ENCODE results near the gene ITGB3.
A peak's percentile ranks its signal among the peaks of the same experiment; 100 is the strongest.
"Not testable (repeated sequence)": the region's sequence is repeated elsewhere in the genome, so short reads cannot be mapped to it uniquely, and the experiment has no call there.

Gene ITGB3

GRCh38 chr17:47253541-47254402, at the start of gene ITGB3:
ITGB3 (plus strand) TSS chr17:47253827; CDS start chr17:47253862, 35 bp downstream.
- peak; percentile 77 for DNase-seq

- DNase-seq: peak; percentile 85
Measured at GRCh38 chr17:47203984-47204721, 49.5 kb upstream of the ITGB3 start.

GRCh38 chr17:47204722-47205418, 48.8 kb upstream of the ITGB3 start:
- DNase-seq: peak; percentile 66

- DNase-seq: peak; percentile 89
Measured at GRCh38 chr17:47205419-47205963, 48.1 kb upstream of the ITGB3 start.

- DNase-seq: no peak
Measured at GRCh38 chr17:47207143-47208067, 46.2 kb upstream of the ITGB3 start.

GRCh38 chr17:47208744-47209488, 44.7 kb upstream of the ITGB3 start, which contains the start of gene MYL4:
MYL4 (plus strand) TSS chr17:47209348; CDS start chr17:47209423, 75 bp downstream.
- no peak for DNase-seq

GRCh38 chr17:47209499-47209898, 44.1 kb upstream of the ITGB3 start:
- no peak for DNase-seq

- DNase-seq: no peak
Measured at GRCh38 chr17:47210105-47210504, 43.5 kb upstream of the ITGB3 start.

- no peak for DNase-seq
Measured at GRCh38 chr17:47210779-47211178, 42.8 kb upstream of the ITGB3 start.

GRCh38 chr17:47212458-47212857, 41.2 kb upstream of the ITGB3 start:
- DNase-seq: no peak

- DNase-seq: no peak
Measured at GRCh38 chr17:47213540-47213939, 40.1 kb upstream of the ITGB3 start.

- peak; percentile 51 for DNase-seq
Measured at GRCh38 chr17:47214931-47215330, 38.7 kb upstream of the ITGB3 start.

- DNase-seq: not testable (repeated sequence)
Measured at GRCh38 chr17:47216821-47217220, 36.8 kb upstream of the ITGB3 start.

- DNase-seq: peak; percentile 47
Measured at GRCh38 chr17:47217279-47217678, 36.3 kb upstream of the ITGB3 start.

GRCh38 chr17:47218896-47219430, 34.7 kb upstream of the ITGB3 start:
- no peak for DNase-seq

GRCh38 chr17:47219621-47220475, 33.8 kb upstream of the ITGB3 start:
- DNase-seq: no peak

GRCh38 chr17:47220531-47220999, 33.1 kb upstream of the ITGB3 start:
- DNase-seq: peak; percentile 48

GRCh38 chr17:47221154-47221553, 32.5 kb upstream of the ITGB3 start:
- DNase-seq: no peak

GRCh38 chr17:47222047-47222446, 31.6 kb upstream of the ITGB3 start:
- no peak for DNase-seq

GRCh38 chr17:47223007-47223406, 30.6 kb upstream of the ITGB3 start:
- no peak for DNase-seq

Data from activated CD4-positive, alpha-beta T cell treated with anti-CD3 and anti-CD28 coated beads, Interleukin-2, Interleukin-6, amounts not matched to agents 100 ng/mL and 50 ng/mL, durations not matched to agents 16 hours and 8 hours (primary cell).